OCI-LY7 (cell line): Measurements from ENCODE around the gene FAM180B. TPM values are rescaled to one million over a fixed set of nuclear protein-coding genes. Genes with fewer than 3 reads are reported as not detected.

Experiments
- BruUV-seq: library from RNA; stranded (reverse); fragments of 400-500 nt; replicated peaks from 2 replicates; lab custom pipeline; 2021; lab: Mats Ljungman, UMichigan
- CTCF ChIA-PET: fragments of 300-600 bp; sonication (Branson Sonifier 250); formaldehyde crosslinking; loops from one replicate; lab custom pipeline; 2022; ENCODE audit warnings: antibody characterized with exemption; ENCODE audit not compliant: unreplicated experiment; lab: Charles Lee
- POLR2A ChIA-PET: fragments of 300-600 bp; sonication (Branson Sonifier 250); formaldehyde crosslinking; loops from one replicate; lab custom pipeline; 2022; ENCODE audit warnings: antibody characterized with exemption; lab: Charles Lee
- DNase-seq: peaks from one replicate; pipeline ENCODE4 v3.0.0-alpha.2; 2015; ENCODE audit warnings: low spot score
- H2AFZ ChIP-seq: fragments of 200-600 bp; sonication (generic), shearing (Covaris generic); 2 replicates; pipeline ENCODE4 v1.6.1; 2014; ENCODE audit warnings: mild to moderate bottlenecking, antibody characterized with exemption, low read length, moderate library complexity
- H3K27ac ChIP-seq: fragments of 200-600 bp; sonication (generic); 2 replicates; pipeline ENCODE4 v1.5.1; 2014; ENCODE audit warnings: mixed run types, low read depth, mild to moderate bottlenecking, moderate library complexity, low read length, inconsistent platforms; ENCODE audit not compliant: poor library complexity, severe bottlenecking
- H3K36me3 ChIP-seq: fragments of 200-600 bp; sonication (generic); 2 replicates; pipeline ENCODE4 v1.6.1; 2014; ENCODE audit warnings: mild to moderate bottlenecking, antibody characterized with exemption, low read length, moderate library complexity, mixed read lengths; ENCODE audit not compliant: insufficient read depth
- H3K4me1 ChIP-seq: fragments of 200-600 bp; sonication (generic); 2 replicates; pipeline ENCODE4 v1.5.1; 2014; ENCODE audit warnings: mild to moderate bottlenecking, low read length; ENCODE audit not compliant: insufficient read depth, poor library complexity, severe bottlenecking
- H3K4me2 ChIP-seq: fragments of 200-600 bp; sonication (generic); 2 replicates; pipeline ENCODE4 v1.6.1; 2014; ENCODE audit warnings: mild to moderate bottlenecking, low read length
- H3K4me3 ChIP-seq: fragments of 200-600 bp; sonication (generic); 2 replicates; pipeline ENCODE4 v1.5.1; 2014; ENCODE audit warnings: mild to moderate bottlenecking, low read depth, low read length; ENCODE audit not compliant: poor library complexity, severe bottlenecking
- H3K79me2 ChIP-seq: fragments of 200-600 bp; sonication (generic); 2 replicates; pipeline ENCODE4 v1.6.1; 2016; ENCODE audit warnings: low read depth, mild to moderate bottlenecking, low read length, moderate library complexity, mixed read lengths; ENCODE audit not compliant: insufficient read depth
- H3K9me2 ChIP-seq: fragments of 200-600 bp; sonication (generic); 2 replicates; pipeline ENCODE4 v1.6.1; 2016; ENCODE audit warnings: mild to moderate bottlenecking, low read length, mixed read lengths; ENCODE audit not compliant: insufficient read depth
- H3K9me3 ChIP-seq: fragments of 200-600 bp; sonication (generic); 2 replicates; pipeline ENCODE4 v1.6.1; 2014; ENCODE audit warnings: mild to moderate bottlenecking, mixed run types, low read length, mixed read lengths
- H4K20me1 ChIP-seq: fragments of 200-600 bp; sonication (generic); 2 replicates; pipeline ENCODE4 v1.6.1; 2014; ENCODE audit warnings: mild to moderate bottlenecking, antibody characterized with exemption, low read length, moderate library complexity, mixed read lengths; ENCODE audit not compliant: insufficient read depth
- CTCF ChIP-seq: fragments of 200-600 bp; sonication (generic); conservative IDR thresholded peaks from 2 replicates; pipeline ENCODE4 v1.5.1; 2014; ENCODE audit warnings: mild to moderate bottlenecking, antibody characterized with exemption, low read length, moderate library complexity, mixed read lengths
- EZH2phosphoT487 ChIP-seq: fragments of 200-600 bp; sonication (generic); IDR thresholded peaks from 2 replicates; pipeline ENCODE4 v1.6.1; 2018; ENCODE audit warnings: low read depth, borderline replicate concordance, mild to moderate bottlenecking, mixed run types, antibody characterized with exemption, low read length, moderate library complexity, mixed read lengths
- intact Hi-C: fragments of 100-400 bp; cut with micrococcal nuclease; formaldehyde crosslinking; loops from one replicate; pipeline ENCODE4 v1.10.0; 2022; ENCODE audit not compliant: unreplicated experiment
- total RNA-seq, 2 experiments: library from RNA; depleted of rRNA in 1 of 2; stranded (reverse); fragments of >200 nt in 1 of 2; shearing (Covaris generic) in 1 of 2; gene quantifications; 2 replicates each; pipeline ENCODE4 v1.2.3, GENCODE V29; 2014 to 2022

Gene FAM180B
- total RNA-seq, 2 experiments from 2014 or later, result 0.22 to 0.23 TPM

- POLR2A ChIA-PET, result interaction anchor here (0.6 to 1.7 kb wide), 9 partner anchors 7 to 838 kb away, joined by 3 to 4 read pairs (median 3); partner anchors contain the start of gene ZNF408
- Histone ChIP-seq H3K36me3 (peaks cover 71% of the 10 kb centered on the region), H3K9me2 (no peaks in the 10 kb centered on the region), H3K4me3 (no peak overlapping the region), H3K79me2 (peaks cover 99% of the 10 kb centered on the region), H3K4me1 (no peaks in the 10 kb centered on the region), H2AFZ (no peak overlapping the region), H3K27ac (no peak overlapping the region), H3K4me2 (no peak overlapping the region), H3K9me3 (no peaks in the 10 kb centered on the region), H4K20me1 (peaks cover 5% of the 10 kb centered on the region; the same call in 1 of the 2 replicates)
- TSS peak; percentile 29 for BruUV-seq
- TF ChIP-seq EZH2phosphoT487, result no peak
- TF ChIP-seq CTCF, result no peak
- intact Hi-C loops, result no loop called here
- no peak for DNase-seq
- CTCF ChIA-PET, result no interaction called here
Observed at GRCh38 chr11:47538741-47539565, 47.5 kb upstream of the FAM180B start.

DNA sequence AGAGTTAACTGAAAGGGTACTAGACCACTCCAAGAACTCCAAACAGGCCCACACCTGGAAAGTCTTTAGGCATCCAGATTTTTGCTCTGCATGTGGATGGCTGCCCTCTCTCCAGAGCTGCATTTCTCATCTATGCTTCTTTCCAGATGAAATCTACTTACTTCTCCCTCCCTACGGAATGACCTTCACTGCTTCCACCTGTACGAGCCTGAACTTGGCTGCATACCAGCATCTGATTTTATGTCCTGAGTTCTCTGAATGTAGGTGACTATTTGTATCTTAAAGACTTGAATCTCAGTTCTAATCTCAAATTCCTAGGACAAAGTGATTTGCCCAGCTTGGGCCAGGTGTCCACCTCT lies 46.8 kb upstream of the FAM180B start:
- H3K4me2 ChIP-seq, result no peak overlapping the region
- ChIA-PET CTCF (interaction anchor here (0.5 kb wide), 1 partner anchor 1691 kb away, joined by 3 read pairs; no protein-coding TSS in a partner anchor), POLR2A (interaction anchor here (0.8 to 1.7 kb wide), 7 partner anchors 8 to 839 kb away, joined by 3 to 4 read pairs (median 4); partner anchors contain the start of gene ZNF408)
- H3K9me2 ChIP-seq, result no peaks in the 10 kb centered on the region
- intact Hi-C loops, result no loop called here
- H3K36me3 ChIP-seq, result peaks cover 69% of the 10 kb centered on the region
- H3K79me2 ChIP-seq, result peaks cover 99% of the 10 kb centered on the region
- H4K20me1 ChIP-seq, result peaks cover 5% of the 10 kb centered on the region; the same call in 1 of the 2 replicates
- no peak for DNase-seq
- TF ChIP-seq CTCF (no peak), EZH2phosphoT487 (no peak)
- no peak overlapping the region for H2AFZ ChIP-seq
- no peak overlapping the region for H3K27ac ChIP-seq
- no peak overlapping the region for H3K4me3 ChIP-seq
- H3K4me1 ChIP-seq, result peaks cover 5% of the 10 kb centered on the region
- no peaks in the 10 kb centered on the region for H3K9me3 ChIP-seq
- BruUV-seq, result no TSS peak

DNA sequence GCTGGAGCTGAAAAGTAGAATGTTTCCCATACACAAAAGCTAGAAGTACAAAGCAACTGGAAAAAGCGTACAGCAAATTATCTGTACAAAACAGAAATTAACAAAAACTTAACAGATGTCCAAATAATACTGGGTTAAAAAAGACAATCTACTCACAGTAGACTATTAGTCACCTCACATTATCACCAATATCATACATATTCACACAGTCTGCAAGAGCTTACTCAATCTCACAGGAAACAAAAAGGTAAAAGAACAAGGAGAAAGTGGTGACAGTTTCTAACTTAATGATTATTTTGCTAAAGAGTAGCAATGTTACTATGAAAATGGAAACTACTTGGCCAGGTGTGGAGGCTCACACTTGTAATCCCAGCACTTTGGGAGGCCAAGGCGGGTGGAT lies 45.4 kb upstream of the FAM180B start:
- no peak overlapping the region for H3K4me2 ChIP-seq
- H3K9me3 ChIP-seq, result no peaks in the 10 kb centered on the region
- intact Hi-C loops, result no loop called here
- TF ChIP-seq CTCF, result no peak
- no peak for TF ChIP-seq EZH2phosphoT487
- no peak for DNase-seq
- no TSS peak for BruUV-seq
- CTCF ChIA-PET, result interaction anchor here (0.9 kb wide), 1 partner anchor 10 kb away, joined by 3 read pairs; no protein-coding TSS in a partner anchor
- no peak overlapping the region for H2AFZ ChIP-seq
- peaks cover 67% of the 10 kb centered on the region for H3K36me3 ChIP-seq
- H3K4me3 ChIP-seq, result no peak overlapping the region
- H3K9me2 ChIP-seq, result no peaks in the 10 kb centered on the region
- peaks cover 96% of the 10 kb centered on the region for H3K79me2 ChIP-seq
- peaks cover 5% of the 10 kb centered on the region; the same call in 1 of the 2 replicates for H4K20me1 ChIP-seq
- no peak overlapping the region for H3K27ac ChIP-seq
- POLR2A ChIA-PET, result no interaction called here
- H3K4me1 ChIP-seq, result peaks cover 5% of the 10 kb centered on the region
